ENCODE results near the gene SUDS3.
A peak's percentile ranks its signal among the peaks of the same experiment; 100 is the strongest.

Gene SUDS3

DNA sequence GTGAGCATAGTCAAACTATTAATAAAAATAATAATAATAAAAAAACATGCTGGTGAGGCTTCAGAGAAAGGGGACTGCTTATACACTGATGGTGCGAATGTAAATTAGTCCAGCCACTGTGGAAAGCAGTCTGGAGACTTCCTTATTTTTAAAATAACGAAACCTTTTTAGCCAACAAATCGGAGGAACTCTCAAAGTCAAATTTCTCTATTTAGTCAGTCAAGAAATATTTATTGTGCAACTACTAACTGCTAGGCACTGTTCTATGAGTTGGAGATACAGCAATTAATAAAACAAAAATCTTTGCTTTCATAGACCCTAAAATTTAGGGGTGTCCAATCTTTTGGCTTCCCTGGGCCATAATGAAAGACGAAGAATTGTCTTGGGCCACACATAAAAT is 14.5 kb upstream of the SUDS3 start:
- DNase-seq (ENCODE audit: low read depth), result no peak
- TF ChIP-seq, protein P1, sequence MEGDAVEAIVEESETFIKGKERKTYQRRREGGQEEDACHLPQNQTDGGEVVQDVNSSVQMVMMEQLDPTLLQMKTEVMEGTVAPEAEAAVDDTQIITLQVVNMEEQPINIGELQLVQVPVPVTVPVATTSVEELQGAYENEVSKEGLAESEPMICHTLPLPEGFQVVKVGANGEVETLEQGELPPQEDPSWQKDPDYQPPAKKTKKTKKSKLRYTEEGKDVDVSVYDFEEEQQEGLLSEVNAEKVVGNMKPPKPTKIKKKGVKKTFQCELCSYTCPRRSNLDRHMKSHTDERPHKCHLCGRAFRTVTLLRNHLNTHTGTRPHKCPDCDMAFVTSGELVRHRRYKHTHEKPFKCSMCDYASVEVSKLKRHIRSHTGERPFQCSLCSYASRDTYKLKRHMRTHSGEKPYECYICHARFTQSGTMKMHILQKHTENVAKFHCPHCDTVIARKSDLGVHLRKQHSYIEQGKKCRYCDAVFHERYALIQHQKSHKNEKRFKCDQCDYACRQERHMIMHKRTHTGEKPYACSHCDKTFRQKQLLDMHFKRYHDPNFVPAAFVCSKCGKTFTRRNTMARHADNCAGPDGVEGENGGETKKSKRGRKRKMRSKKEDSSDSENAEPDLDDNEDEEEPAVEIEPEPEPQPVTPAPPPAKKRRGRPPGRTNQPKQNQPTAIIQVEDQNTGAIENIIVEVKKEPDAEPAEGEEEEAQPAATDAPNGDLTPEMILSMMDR (conservative IDR thresholded peaks at IDR 0.05; ENCODE audit: low read length), result no peak
- no peak overlapping the region for H3K4me3 ChIP-seq (ENCODE audit: low read length)

DNA sequence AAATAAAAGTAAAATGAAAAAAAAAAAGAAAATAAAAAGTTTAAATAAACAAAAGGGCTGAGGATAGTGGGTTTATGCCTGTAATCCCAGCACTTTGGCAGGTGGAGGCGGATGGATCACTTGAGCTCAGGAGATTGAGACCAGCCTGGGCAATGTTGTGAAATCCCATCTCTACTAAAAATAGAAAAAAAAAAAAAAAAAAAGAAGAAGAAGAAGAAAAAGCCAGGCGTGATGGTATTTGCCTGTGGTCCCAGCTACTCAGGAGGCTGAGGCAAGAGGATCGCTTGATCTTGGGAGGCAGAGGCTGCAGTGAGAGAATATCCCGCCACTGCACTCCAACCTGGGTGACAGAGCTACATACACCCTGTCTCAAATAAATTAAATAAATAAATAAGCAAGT is 7.5 kb upstream of the SUDS3 start:
- TF ChIP-seq, protein P1 (conservative IDR thresholded peaks at IDR 0.05; ENCODE audit: low read length), result no peak
- no peak overlapping the region for H3K4me3 ChIP-seq (ENCODE audit: low read length)
- no peak for DNase-seq (ENCODE audit: low read depth)

DNA sequence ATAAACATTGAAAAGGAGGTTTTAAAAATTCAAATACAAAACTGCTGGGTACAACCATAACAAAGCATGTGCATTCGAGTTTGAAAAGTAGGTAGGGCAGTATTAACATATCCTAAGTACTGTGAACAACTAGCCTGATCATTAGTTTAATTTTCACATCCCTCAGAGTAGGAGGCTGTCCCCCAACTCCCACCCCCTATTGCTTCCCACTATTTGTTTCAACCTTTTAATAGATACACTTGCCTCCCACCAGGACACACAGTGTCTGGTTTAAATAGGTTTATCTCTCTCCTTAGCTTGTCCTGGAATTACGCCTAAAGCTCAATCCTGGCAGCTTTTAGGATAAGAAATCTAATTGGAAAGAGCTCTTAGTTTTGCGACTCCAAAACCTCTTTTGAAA is 5.8 kb upstream of the SUDS3 start:
- no peak for DNase-seq (ENCODE audit: low read depth)
- TF ChIP-seq, protein P1 (conservative IDR thresholded peaks at IDR 0.05; ENCODE audit: low read length), result no peak
- H3K4me3 ChIP-seq (ENCODE audit: low read length), result peak overlapping the region; percentile 86

DNA sequence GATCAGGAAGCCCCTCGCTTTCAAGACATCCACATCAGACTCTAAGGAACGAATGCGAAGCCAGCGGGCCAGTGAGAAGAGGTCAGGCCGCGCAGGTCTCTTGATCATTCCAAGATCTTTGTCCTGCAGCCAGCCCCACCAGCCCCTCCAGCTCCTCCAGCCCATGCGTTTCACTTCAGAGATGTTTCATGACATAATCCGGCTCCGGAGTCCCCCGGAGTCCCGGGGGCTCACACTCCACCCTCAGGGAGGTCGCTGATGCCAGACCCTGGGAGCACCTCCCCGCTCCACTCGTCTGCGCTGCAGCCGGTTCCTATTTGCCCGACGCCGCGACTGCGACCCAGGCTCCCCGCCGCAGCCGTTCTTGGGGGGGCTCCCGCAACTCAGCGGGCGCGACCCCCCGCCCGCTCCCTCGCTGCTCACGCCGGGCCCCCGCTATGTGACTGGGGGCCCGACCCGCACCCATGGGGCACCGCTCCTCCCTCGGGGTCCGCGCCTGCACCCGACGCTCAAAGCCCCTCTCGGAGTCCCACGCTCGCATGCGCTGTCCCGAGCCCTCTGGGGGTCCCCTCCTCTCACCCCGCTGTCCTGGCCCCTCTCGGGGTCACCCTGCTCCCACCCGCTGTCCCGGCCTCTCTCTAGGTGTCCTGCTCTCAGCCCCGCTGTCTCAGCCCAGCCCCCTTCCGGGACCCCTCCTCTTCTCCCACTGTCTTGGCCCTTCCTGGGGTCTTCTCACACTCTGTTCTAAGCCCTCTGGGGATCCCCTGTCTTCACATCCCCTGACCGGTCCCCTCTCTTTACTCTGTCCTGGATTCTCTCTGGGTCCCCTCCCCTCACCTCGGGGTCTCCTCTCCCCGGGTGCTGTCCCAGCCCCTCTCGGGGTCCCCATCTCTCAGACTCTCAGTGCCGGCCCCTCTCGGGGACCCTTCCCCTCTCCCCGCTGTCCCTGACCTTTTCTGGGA is 4.8 kb upstream of the SUDS3 start:
- peak overlapping the region; percentile 86 for H3K4me3 ChIP-seq (ENCODE audit: low read length)
- DNase-seq (ENCODE audit: low read depth), result peak; percentile 26
- TF ChIP-seq, protein P1 (conservative IDR thresholded peaks at IDR 0.05; ENCODE audit: low read length), result no peak

DNA sequence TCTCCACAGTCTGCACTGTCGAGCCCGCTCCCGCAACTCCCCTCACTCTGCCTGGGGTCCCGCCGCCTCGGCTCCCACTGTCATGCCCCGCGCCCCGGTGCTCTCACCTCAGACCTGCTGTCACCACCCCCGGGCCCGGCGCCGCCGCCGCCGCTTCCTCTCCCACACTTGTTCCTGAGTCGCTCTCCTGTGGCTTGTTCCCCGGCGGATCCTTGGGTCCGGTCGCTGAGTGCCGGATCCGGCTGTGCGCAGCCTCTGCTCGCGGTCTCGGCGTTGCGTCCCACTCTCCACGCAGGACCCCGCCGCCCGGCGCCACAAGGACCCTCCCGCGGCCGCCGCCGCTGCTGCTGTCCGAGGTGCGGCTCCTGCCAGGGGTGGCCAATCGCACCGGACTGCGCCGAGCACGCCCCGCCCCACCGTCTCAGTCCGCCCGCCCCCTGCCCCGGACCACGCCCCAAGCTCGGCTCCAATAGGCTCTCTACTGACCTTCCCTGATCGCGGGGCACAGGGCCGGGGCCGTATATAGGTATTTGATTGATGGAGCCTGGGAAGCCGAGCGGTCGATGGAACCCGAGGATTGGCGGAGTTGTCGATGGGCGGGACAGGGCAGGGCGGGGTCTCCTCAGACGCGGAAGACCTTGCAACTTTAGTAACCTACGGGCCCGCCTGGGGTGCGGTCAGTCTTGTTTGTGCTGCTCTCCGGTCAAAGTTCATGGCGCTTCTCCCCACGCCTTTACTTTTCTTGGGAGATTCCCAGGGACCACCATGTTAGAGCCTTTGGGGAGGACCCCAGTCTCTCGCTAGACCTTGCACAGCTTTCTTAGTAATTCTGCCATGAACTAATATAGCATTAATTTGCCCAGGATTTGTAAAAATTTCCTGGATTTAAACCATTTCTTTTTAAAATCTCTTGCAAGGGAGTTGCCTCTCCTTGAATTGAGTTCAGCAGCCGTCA is 3.5 kb upstream of the SUDS3 start, which contains the start of gene TAOK3:
Gene TAOK3 (minus strand): TSS at position 367 of the 955 bp plus-strand sequence. CDS start 117,340 bp downstream, outside the sequence.
- H3K4me3 ChIP-seq (ENCODE audit: low read length), result peak within 1 kb of the TSS; percentile 86
- TF ChIP-seq, protein P1 (conservative IDR thresholded peaks at IDR 0.05; ENCODE audit: low read length), result no peak
- DNase-seq (ENCODE audit: low read depth), result peak; percentile 99

DNA sequence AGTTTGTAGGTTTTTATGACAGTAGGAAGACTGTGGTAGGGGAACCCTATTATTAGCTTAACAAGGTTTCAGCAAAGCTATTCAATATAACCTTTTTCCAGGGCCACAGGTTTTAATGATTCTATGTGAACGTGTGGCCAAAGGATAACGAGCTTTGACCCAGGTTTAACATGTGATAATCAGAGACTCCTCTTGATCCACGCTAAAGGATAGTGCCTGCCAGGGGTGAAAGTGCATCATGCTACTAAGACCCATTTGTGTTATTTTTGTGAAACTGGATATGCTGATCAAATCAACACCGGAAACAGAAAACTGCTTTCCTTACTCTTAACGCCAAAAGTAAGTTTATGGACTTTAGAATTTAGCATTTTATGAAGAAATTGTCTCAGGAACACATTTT is 2.7 kb upstream of the SUDS3 start:
- TF ChIP-seq, protein P1 (conservative IDR thresholded peaks at IDR 0.05; ENCODE audit: low read length), result no peak
- H3K4me3 ChIP-seq (ENCODE audit: low read length), result peak overlapping the region; percentile 84
- no peak for DNase-seq (ENCODE audit: low read depth)
